Pancreas (tissue), 10 donors: Measurements from ENCODE around the gene EFEMP2. TPM values are rescaled to one million over a fixed set of nuclear protein-coding genes. Genes with fewer than 3 reads are reported as not detected.

Source experiments
- ATAC-seq, 4 donors: fragments of 200-7000 bp; cut with Tn5 transposase; one replicate each; pipeline versions ENCODE4 v1.8.0 to v1.9.1; 2020; ENCODE audit warnings: mild to moderate bottlenecking in 4 of 4, moderate library complexity in 4 of 4
- DNase-seq, 6 donors: peaks; one replicate each; pipeline ENCODE4 v3.0.0-alpha.2; 2020
- FAIRE-seq: peaks from 2 replicates; lab custom pipeline; 2012; peaks lifted over from hg19 to GRCh38; lab: Jason Lieb, UNC
- H3K27ac ChIP-seq, 4 donors: fragments of 200-600 bp; sonication (generic); 1 replicate in 3 of 4; 2 replicates in 1 of 4; pipeline versions ENCODE4 v1.5.0 to v1.8.0; 2020
- H3K27me3 ChIP-seq, 4 donors: fragments of 200-600 bp; one replicate each; pipeline ENCODE4 v1.8.0; 2021
- H3K36me3 ChIP-seq, 3 donors: fragments of 200-600 bp; sonication (generic) in 1 of 3; one replicate each; pipeline versions ENCODE4 v1.5.0 to v1.8.0; 2020 to 2021
- H3K4me1 ChIP-seq, 3 donors: fragments of 200-600 bp; one replicate each; pipeline ENCODE4 v1.8.0; 2021
- H3K4me3 ChIP-seq, 4 donors: fragments of 200-600 bp; sonication (generic) in 2 of 4; one replicate each; pipeline versions ENCODE4 v1.5.0 to v1.8.0; 2020 to 2021
- H3K9me3 ChIP-seq, 4 donors: fragments of 200-600 bp; one replicate each; pipeline ENCODE4 v1.8.0; 2021
- WGBS, 2 donors: extraction: QIAGEN DNeasy Blood & Tissue Kit; methylation state at CpG; one replicate each; pipeline ENCODE4 v1.1.7; 2013; 5-methylcytosine and 5-hydroxymethylcytosine counted together
- intact Hi-C, 3 donors: fragments of 100-400 bp; cut with DNase I; formaldehyde crosslinking; loops; one replicate each; pipeline versions ENCODE4 v1.11.1 to v1.14.2; 2022
- polyA plus RNA-seq, 2 donors: library from polyadenylated mRNA; stranded (reverse); fragments of 200-250 nt; gene quantifications; one replicate each; pipeline ENCODE4 v1.2.3, GENCODE V29; 2013
- total RNA-seq, 6 donors: library from RNA; stranded (reverse); fragmentation: NEBNext Ultra II Directional in 4 of 6; extraction: Animal tissue kit (Norgen Biotek cat#: 25700) in 4 of 6; gene quantifications; one replicate each; pipeline versions ENCODE4 v1.2.1 to v1.2.4, GENCODE V29; 2021 to 2023
- TF ChIP-seq, protein P1 (sequence below), 4 donors: fragments of 200-600 bp; sonication (generic) in 3 of 4; IDR thresholded peaks; one replicate each; pipeline versions ENCODE4 v1.5.0 to v1.8.0; 2021; ENCODE audit warnings: antibody characterized with exemption in 4 of 4
- donor health status: healthy with polysubstance abuse.
- donor health status: DM: no; HTN: no; CAD: no; lungs with moderate emphysema.
- donor health status: DM: no; HTN: no; CAD: no.
- donor health status: control.
- donor health status: control.
- donor health status: Bipolar disorder and iron deficiency.
- donor health status: DM: yes; HTN: yes; CAD: no.
- donor health status: DM: no; HTN: no; CAD: no.
- donor health status: DM: no; HTN: no; CAD: no.
- donor health status: DM: yes; HTN: yes; CAD: no.

The EFEMP2 gene
- total and polyA plus RNA-seq, 8 donors = 11.3 to 51.0 (median 18.8) TPM

GRCh38 chr11:65861165-65861505, 11.5 kb downstream of the EFEMP2 start:
- FAIRE-seq (no peak), ATAC-seq (no peak), DNase-seq (peak in 2 of 6 donors; percentile 50 to 84)
- no peaks in the 10 kb centered on the region for H3K9me3 ChIP-seq
- peaks cover 0 to 26% (median 13%) of the 10 kb centered on the region in 3 donors for H3K36me3 ChIP-seq
- intact Hi-C loops = no loop called here
- H3K4me3 ChIP-seq = peak overlapping the region; percentile 95 to 100 (median 98)
- H3K27ac ChIP-seq = peak overlapping the region; percentile 81 to 93 (median 88)
- no peaks in the 10 kb centered on the region for H3K27me3 ChIP-seq
- 4 to 5% methylated on average over 14 of the region's 14 CpGs for WGBS, 2 donors
- H3K4me1 ChIP-seq = peaks cover 0 to 17% (median 12%) of the 10 kb centered on the region in 3 donors
- TF ChIP-seq, protein P1, sequence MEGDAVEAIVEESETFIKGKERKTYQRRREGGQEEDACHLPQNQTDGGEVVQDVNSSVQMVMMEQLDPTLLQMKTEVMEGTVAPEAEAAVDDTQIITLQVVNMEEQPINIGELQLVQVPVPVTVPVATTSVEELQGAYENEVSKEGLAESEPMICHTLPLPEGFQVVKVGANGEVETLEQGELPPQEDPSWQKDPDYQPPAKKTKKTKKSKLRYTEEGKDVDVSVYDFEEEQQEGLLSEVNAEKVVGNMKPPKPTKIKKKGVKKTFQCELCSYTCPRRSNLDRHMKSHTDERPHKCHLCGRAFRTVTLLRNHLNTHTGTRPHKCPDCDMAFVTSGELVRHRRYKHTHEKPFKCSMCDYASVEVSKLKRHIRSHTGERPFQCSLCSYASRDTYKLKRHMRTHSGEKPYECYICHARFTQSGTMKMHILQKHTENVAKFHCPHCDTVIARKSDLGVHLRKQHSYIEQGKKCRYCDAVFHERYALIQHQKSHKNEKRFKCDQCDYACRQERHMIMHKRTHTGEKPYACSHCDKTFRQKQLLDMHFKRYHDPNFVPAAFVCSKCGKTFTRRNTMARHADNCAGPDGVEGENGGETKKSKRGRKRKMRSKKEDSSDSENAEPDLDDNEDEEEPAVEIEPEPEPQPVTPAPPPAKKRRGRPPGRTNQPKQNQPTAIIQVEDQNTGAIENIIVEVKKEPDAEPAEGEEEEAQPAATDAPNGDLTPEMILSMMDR (IDR thresholded peaks at IDR 0.05) = no peak

- intact Hi-C loops = no loop called here
- Histone ChIP-seq H3K4me1 (peaks cover 3 to 22% (median 14%) of the 10 kb centered on the region in 3 donors), H3K27me3 (no peaks in the 10 kb centered on the region), H3K36me3 (peaks cover 0 to 23% (median 13%) of the 10 kb centered on the region in 3 donors), H3K27ac (peak within 1 kb of the TSS; percentile 81 to 93 (median 88)), H3K4me3 (peak within 1 kb of the TSS; percentile 95 to 100 (median 98)), H3K9me3 (no peaks in the 10 kb centered on the region)
- DNase-seq = peak; percentile 95 to 98 (median 96)
- TF ChIP-seq, protein P1 (IDR thresholded peaks at IDR 0.05) = peak; percentile 69 to 89 (median 85)
- FAIRE-seq = peak; percentile 5
- ATAC-seq = peak; percentile 70 to 79 (median 72)
- 0% methylated on average over 78 of the region's 78 CpGs for WGBS, 2 donors
Measured at GRCh38 chr11:65860278-65861164, 12.1 kb downstream of the EFEMP2 start, which contains the start of gene MUS81. MUS81 (plus strand) TSS chr11:65860433; CDS start chr11:65860754, 321 bp downstream.

DNA sequence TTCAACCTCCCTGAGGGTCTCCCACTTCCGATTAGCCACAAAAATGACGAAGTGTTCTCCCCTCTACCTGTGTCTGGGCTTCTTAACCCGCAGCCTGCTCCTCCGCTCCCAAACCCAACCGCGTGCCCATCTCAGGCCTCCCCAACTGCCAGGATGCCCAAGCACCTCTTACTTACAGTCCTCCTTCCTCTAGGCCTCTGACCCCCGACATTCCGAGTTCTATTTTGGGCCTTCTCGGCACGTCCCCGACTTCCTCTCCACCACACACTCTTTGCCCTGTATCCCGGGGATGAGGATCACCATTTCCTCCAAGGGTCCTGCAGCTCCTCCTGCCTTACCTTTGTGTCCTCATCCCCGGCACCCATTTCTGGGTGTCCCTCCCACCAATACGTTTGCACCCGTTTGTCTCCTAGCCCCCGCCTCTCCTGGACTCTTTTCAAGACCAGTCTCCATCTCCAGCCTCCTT, 12.8 kb downstream of the EFEMP2 start:
- DNase-seq (peak in 4 of 6 donors; percentile 52 to 68 (median 61)), ATAC-seq (no peak), FAIRE-seq (no peak)
- Histone ChIP-seq H3K9me3 (no peaks in the 10 kb centered on the region), H3K4me3 (peak overlapping the region; percentile 18 to 100 (median 98)), H3K36me3 (peaks cover 4 to 23% (median 18%) of the 10 kb centered on the region in 3 donors), H3K27ac (peak overlapping the region; percentile 81 to 93 (median 88)), H3K27me3 (no peaks in the 10 kb centered on the region), H3K4me1 (peaks cover 3 to 23% (median 14%) of the 10 kb centered on the region in 3 donors)
- 5% methylated on average over 16 of the region's 16 CpGs for WGBS, 2 donors
- intact Hi-C loops = no loop called here
- TF ChIP-seq, protein P1 (IDR thresholded peaks at IDR 0.05) = no peak

GRCh38 chr11:65859095-65859811, 13.3 kb downstream of the EFEMP2 start:
- WGBS, 2 donors = 1% methylated on average over 45 to 46 of the region's 46 CpGs
- FAIRE-seq (no peak), DNase-seq (peak; percentile 93 to 98 (median 96)), ATAC-seq (peak; percentile 66 to 82 (median 71))
- Histone ChIP-seq H3K4me3 (peak overlapping the region; percentile 18 to 100 (median 98)), H3K4me1 (peaks cover 3 to 23% (median 14%) of the 10 kb centered on the region in 3 donors), H3K9me3 (no peaks in the 10 kb centered on the region), H3K27ac (peak overlapping the region; percentile 81 to 93 (median 88)), H3K36me3 (peaks cover 4 to 22% (median 14%) of the 10 kb centered on the region in 3 donors), H3K27me3 (no peaks in the 10 kb centered on the region)
- intact Hi-C loops = no loop called here
- TF ChIP-seq, protein P1 (IDR thresholded peaks at IDR 0.05) = no peak
